ENCODE results near the gene OPTC.

Gene OPTC

DNA sequence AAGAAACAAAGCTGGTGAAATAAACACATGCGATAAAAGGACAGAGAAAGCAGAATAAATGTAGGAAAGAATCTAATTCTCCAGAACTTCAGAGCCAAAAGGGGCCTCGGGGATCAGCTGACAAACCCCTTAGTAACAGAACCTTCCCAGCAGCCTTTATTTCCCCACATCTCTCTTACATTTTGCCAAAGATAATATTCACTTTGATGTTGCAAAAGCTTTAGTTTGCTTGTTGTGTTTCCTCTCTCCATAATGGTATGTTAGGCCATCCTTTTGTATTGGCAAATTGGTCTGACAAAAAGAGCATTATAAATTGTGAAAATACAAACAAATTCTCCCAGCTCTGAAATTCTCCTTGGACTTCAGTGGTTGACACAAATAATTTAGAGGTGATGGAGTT, 54.9 kb downstream of the OPTC start:
- no peak overlapping the region for H3K4me3 ChIP-seq (ENCODE audit: low read length)
- DNase-seq (ENCODE audit: low read depth, low spot score) = no peak

DNA sequence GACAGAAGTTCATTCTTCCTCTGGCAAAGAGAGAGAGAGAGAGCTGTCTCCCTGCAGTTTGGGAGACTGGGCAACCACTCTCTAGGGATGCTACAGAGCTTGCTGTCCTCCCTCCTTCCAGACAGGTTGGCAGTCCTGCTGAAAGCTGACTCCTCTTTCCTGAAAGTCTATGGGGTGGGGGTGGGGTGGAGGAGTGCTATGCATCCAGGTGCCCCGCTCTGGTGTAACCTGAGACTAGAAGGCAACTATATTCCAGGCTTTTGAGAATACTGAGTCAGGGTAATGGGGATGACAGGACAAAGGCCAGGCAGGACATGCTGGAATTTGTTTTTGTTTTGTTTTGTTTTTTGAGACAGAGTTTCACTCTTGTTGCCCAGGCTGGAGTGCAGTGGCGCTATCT, 55.4 kb downstream of the OPTC start:
- H3K4me3 ChIP-seq (ENCODE audit: low read length) = no peak overlapping the region
- no peak for DNase-seq (ENCODE audit: low read depth, low spot score)

DNA sequence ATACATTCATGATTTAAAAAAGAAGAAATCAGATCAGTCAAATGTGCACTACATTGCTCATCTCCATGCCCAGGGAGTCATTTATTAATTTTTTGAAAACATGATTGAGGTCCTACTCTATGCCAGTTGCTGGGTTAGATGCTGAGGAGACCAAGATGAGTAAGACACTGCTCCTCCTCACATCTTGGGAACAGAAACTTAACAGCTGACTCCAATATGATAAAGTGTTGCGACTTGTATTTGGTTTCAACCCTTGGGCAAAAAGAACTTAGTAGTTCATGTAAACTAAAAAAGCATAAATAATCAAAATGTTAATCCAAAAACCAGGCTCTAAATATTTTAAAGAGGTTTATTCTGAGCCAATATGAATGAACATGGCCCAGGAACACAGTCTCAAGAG, 56.9 kb downstream of the OPTC start:
- H3K4me3 ChIP-seq (ENCODE audit: low read length) = no peak overlapping the region
- DNase-seq (ENCODE audit: low read depth, low spot score) = no peak

DNA sequence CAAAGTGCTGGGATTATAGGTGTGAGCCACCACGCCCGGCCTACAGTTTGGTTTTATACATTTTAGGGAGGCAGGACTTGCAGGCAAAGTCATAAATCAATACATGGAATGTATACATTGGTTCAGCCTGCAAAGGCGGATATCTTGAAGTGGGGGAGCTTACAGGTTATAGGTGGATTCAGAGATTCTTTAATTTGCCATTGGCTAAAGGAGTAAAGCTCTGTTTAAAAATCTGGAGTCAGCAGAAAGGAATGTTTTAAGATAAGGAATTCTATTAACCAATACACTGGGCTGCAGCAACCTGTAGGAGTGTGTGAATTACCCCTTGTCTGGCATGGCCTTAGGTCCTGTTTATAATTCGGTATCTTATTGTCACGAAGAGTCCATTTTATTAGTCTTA, 57.6 kb downstream of the OPTC start:
- no peak for DNase-seq (ENCODE audit: low read depth, low spot score)
- no peak overlapping the region for H3K4me3 ChIP-seq (ENCODE audit: low read length)

DNA sequence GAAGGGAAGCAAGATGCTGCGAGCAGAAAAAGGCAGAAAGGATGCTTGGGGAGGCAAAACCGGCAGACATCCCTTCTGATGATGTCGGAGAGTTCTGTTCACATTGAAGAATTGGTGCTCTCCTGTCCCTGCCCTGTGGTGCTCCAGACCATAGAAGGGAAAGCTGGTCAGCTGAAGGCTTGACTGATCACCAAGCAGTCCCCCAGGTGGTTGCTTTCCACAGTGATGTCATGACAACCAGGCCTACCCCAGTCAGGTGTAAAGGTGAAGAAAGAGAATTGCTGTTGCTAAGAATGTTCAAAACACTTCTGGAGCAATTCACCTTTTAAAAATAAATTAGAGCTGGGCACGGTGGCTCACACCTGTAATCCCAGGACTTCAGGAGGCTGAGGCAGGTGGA, 59.5 kb downstream of the OPTC start:
- DNase-seq (ENCODE audit: low read depth, low spot score) = no peak
- no peak overlapping the region for H3K4me3 ChIP-seq (ENCODE audit: low read length)

DNA sequence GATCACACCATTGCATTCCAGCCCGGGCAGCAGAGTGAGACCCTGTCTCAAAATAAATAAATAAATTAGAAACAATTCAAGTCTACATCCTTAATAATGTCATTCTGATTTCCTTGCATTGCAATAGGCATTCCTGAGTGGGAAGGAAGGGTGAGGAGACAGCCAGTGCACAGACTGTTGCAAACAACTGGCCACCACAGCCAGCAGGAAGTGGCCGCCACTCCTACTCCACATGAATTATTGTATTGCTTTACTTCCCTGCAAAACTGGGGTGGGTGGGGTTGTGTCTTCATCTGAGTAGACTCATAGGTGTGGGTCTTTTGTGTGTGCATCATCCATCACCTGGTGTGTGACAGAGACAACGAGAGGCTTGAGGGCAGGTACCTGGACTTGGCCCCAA, 60.1 kb downstream of the OPTC start:
- H3K4me3 ChIP-seq (ENCODE audit: low read length) = no peak overlapping the region
- no peak for DNase-seq (ENCODE audit: low read depth, low spot score)

DNA sequence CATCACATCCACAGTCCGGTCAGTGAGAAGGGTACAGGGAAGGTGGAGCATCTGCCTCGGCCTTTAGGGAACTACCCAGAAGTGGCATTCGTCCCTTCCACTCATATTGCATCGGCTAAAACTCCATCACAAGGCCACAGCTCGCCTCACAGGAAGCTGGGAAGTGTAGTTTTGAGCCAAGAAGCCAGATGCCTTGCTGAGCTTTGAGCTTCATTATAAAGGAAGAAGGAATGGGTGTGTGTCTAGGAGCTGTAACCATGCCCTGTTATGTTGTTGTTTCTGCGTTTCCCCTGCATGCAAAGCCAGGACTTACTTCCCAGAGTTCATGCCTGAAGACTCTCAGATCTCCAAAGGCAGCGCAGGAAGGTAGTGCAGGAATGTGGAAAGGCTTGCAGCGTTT, 61.1 kb downstream of the OPTC start:
- H3K4me3 ChIP-seq (ENCODE audit: low read length) = no peak overlapping the region
- no peak for DNase-seq (ENCODE audit: low read depth, low spot score)

DNA sequence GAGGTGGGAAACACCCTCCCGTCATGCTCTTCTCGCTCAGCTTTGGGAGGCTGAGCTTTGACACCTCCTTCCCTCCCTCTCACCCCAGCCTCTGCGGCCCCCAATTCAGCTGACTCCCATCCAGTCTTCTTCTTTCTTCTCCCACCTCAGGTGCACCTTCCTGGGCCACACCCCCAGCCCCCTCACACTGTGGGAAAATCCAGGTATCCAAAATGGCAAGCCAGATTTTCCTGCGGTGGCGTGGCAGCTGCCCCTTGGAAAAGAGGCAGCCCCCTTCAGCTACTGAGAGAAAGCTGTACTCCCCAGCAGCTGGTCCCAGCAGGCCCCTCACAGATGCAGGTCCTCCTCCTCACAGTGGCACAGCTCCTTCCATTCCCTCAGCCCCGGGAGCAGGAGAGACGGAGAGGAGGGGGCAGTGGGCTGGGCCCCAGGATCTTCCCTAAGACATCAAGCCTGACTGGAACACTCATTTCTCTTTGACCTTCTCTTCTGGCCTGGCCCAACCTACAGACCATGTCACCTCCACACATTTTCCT, 61.6 kb downstream of the OPTC start:
- DNase-seq (ENCODE audit: low read depth, low spot score) = no peak

DNA sequence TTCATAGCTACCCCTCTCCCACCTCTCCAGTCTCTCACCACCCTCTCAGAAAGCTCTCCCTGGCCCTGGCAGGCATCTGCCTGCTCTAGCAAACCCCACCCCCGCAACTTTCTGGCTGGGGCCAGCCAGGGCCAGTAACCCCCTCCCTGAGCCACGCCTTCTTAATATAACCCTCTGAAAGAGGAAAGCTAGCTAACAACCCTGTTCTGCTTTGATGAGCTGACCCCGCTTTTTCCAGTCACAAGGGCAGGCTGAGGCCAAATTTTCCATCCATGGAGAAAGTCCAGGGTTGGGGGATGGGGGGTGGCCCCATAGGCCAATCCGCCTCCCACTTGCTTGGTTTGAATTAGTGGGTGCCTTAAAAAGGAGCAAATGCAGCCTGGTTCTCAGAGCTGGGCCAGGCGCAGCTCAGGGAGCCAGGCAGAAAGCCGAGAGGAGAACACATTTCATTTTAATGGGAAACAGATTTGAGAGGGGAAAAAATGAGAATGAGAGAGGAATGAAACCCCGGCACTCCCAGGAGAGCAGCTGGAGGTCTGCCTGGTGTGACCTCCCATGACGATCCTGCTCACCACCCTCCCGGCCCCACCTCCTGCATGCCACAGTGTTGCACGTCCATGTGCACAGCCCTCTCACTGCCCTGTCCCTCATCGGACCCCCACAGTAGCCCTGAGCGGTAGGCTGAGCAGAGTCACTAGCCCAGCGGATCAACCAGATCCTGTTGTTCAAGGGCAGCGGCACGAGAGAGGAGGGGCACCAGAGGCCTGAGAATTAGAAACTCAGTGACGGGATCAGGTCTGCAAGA, 62.3 kb downstream of the OPTC start:
- no peak overlapping the region for H3K4me3 ChIP-seq (ENCODE audit: low read length)
- DNase-seq (ENCODE audit: low read depth, low spot score) = no peak

More for the DNA sequence above, 61.6 kb downstream of the OPTC start:
- H3K4me3 ChIP-seq (ENCODE audit: low read length) = no peak overlapping the region

DNA sequence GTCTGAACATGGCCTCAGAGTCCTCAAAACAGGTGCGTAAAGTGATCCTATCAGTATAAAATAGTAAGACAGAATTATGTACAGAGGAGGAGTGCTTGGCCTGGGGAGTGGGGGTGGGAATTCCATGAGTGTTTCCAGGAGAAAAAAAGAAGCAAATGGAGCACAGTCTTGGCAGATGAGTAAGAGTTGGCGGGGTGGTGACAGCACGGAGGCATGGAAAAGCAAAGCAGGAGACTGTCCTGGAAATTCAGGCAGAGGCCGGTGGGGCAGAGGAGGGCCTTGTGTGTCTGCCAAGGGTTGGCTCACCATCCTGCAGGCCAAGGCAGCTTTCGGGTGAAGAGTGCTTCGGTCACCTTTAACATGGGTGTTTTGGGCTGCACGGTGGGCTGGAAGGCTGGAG, 63.4 kb downstream of the OPTC start:
- no peak for DNase-seq (ENCODE audit: low read depth, low spot score)
- no peak overlapping the region for H3K4me3 ChIP-seq (ENCODE audit: low read length)

DNA sequence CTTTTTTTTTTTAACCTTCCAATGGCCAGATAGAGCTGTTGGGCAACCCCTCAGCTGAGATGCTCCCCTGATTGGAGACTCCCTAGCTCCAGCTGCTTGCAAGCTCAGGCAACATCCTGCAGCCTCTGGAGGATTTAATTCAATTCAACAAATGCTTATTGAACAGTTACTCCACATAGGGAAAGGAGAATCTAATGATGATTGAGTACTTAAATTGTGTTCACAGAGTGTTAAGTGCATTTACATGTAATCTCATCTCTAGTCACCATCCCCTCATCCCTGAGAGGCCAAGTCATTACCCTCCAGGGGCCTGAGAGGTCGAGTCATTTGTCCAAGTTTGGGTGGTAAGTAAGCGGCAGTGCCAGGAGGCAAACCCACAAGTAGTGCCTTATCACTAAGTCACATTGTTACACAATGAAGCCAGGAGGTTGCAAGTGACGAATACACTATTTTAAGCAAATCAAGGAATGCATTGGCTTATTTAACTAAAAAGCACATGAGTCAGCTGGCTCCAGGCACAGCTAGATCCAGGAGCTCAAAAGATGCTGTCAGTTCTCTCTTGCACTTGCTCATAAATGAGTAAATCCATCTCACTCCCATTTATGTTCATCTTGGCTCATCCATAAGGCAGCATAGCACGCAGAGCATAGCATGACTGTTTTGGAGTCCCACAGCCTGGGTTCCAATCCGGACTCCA, 64.3 kb downstream of the OPTC start:
- H3K4me3 ChIP-seq (ENCODE audit: low read length) = no peak overlapping the region

More for the DNA sequence above, 64.3 kb downstream of the OPTC start:
- DNase-seq (ENCODE audit: low read depth, low spot score) = no peak
